ENCODE measurements around the gene VEPH1. TPM values are rescaled to one million over a fixed set of nuclear protein-coding genes. Genes with fewer than 3 reads are reported as not detected.

Gene VEPH1
- total and polyA plus RNA-seq, 12 donors, result 0.07 to 0.85 (median 0.56) TPM; not detected in 5

DNA sequence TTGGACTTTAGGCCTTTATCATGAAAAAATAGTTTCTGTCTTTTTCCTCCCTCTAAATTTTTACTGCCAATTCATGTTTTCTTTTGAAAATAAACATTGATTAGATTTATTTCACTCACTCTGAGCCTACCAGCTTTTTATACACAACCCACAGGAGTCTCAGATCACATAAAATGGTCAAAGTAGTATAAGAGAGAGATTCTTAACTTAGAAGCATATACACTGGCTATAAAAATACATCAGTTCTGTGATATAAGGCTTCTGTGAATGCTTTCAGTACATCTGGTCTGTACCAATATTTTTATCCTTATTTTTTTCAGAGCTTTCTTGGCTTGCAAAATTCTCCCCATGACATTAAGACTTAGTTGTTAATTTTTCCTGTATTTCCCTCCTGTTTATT lies 183.5 kb downstream of the VEPH1 start:
- TF ChIP-seq, protein P1, sequence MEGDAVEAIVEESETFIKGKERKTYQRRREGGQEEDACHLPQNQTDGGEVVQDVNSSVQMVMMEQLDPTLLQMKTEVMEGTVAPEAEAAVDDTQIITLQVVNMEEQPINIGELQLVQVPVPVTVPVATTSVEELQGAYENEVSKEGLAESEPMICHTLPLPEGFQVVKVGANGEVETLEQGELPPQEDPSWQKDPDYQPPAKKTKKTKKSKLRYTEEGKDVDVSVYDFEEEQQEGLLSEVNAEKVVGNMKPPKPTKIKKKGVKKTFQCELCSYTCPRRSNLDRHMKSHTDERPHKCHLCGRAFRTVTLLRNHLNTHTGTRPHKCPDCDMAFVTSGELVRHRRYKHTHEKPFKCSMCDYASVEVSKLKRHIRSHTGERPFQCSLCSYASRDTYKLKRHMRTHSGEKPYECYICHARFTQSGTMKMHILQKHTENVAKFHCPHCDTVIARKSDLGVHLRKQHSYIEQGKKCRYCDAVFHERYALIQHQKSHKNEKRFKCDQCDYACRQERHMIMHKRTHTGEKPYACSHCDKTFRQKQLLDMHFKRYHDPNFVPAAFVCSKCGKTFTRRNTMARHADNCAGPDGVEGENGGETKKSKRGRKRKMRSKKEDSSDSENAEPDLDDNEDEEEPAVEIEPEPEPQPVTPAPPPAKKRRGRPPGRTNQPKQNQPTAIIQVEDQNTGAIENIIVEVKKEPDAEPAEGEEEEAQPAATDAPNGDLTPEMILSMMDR (IDR thresholded peaks at IDR 0.05), result no peak
- H3K27ac ChIP-seq, result no peak overlapping the region
- no peak overlapping the region for H3K4me3 ChIP-seq
- DNase-seq (no peak), ATAC-seq (no peak)
- H3K9me3 ChIP-seq, result no peaks in the 10 kb centered on the region
- no peaks in the 10 kb centered on the region for H3K36me3 ChIP-seq
- intact Hi-C loops (cut with DNase I), result no loop called here
- no peaks in the 10 kb centered on the region for H3K4me1 ChIP-seq
- H3K27me3 ChIP-seq, result no peaks in the 10 kb centered on the region

DNA sequence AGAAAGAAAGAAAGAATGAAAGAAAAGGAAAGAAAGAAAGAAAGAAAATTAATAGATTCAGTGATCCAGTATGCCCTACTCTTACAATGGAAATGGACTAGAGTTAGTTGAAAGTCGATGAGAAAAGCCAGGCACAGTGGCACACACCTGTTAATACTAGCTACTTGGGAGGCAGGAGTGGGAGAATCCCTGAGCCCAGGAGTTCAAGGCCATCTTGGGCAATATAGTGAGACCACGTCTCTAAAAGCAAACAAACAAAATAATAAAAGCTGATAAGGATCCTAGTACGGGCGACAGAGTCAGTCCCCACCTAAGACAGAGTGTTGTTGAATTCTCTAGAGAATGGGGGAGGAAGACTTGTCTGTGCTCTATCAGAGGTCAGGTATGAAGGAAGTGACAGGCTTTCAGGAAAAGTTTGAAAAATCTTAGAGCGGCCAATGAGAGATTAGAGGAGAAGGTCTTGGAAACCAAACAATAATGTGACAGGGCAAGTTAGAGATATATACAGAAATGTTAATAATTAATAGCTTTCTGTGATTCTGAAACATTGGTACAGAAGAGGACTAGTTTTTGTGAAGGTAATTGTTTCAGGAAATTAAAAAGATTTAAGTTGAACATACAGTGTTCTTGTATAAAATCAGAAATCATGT lies 184.5 kb downstream of the VEPH1 start:
- Histone ChIP-seq H3K4me1 (no peaks in the 10 kb centered on the region), H3K36me3 (no peaks in the 10 kb centered on the region), H3K27me3 (no peaks in the 10 kb centered on the region), H3K27ac (no peak overlapping the region), H3K9me3 (no peaks in the 10 kb centered on the region), H3K4me3 (no peak overlapping the region)
- TF ChIP-seq, protein P1 (IDR thresholded peaks at IDR 0.05), result no peak
- DNase-seq (no peak), ATAC-seq (no peak)
- 69 to 72% methylated on average over 5 of the region's 5 CpGs for WGBS, 2 donors
- intact Hi-C loops (cut with DNase I), result no loop called here

DNA sequence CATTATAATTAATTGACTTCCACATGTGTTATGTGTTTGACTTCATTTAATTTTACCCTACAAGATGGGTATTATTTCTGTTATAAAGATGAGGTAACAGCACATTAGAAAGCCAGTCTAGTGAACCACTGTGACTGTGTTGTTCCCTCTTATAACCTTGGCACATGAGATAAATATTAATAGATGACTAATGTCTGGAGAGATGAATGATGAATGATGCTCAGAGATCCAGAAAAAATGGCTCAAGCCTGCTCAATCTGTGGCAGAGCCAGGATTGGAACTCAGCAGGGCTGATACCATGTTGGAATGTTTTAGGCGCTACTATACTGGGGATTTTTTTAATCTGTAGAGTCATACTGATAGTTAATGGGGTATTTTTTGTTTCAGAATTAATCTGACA lies 185.3 kb downstream of the VEPH1 start:
- Histone ChIP-seq H3K27me3 (no peaks in the 10 kb centered on the region), H3K27ac (no peak overlapping the region), H3K36me3 (no peaks in the 10 kb centered on the region), H3K4me3 (no peak overlapping the region), H3K4me1 (no peaks in the 10 kb centered on the region), H3K9me3 (no peaks in the 10 kb centered on the region)
- TF ChIP-seq, protein P1 (IDR thresholded peaks at IDR 0.05), result no peak
- intact Hi-C loops (cut with DNase I), result no loop called here
- 90 to 93% methylated on average over 1 of the region's 1 CpG for WGBS, 2 donors
- DNase-seq (no peak), ATAC-seq (peak in 1 of 8 donors; percentile 42)

DNA sequence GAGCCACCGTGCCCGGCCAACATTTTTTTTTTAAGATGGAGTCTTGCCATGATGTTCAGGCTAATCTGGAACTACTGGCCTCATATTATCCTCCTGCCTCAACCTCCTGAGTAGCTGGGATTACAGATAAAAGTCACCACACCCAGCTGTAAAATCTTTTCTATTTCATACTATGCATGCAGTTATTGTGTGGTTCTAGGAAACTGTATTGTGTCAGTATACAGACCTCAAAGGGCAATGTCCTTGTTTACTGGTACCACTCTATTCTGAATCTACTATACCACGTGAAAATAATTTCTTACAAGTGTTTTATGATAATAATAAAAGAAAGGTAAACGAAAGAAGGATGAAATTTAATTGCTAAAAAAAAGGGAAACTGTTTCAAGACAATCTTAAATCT lies 190.0 kb downstream of the VEPH1 start:
- no peaks in the 10 kb centered on the region for H3K27me3 ChIP-seq
- H3K4me1 ChIP-seq, result no peaks in the 10 kb centered on the region
- H3K4me3 ChIP-seq, result no peak overlapping the region
- ATAC-seq (no peak), DNase-seq (no peak)
- intact Hi-C loops (cut with DNase I), result no loop called here
- no peaks in the 10 kb centered on the region for H3K36me3 ChIP-seq
- H3K9me3 ChIP-seq, result no peaks in the 10 kb centered on the region
- 91 to 92% methylated on average over 4 of the region's 4 CpGs for WGBS, 2 donors
- TF ChIP-seq, protein P1 (IDR thresholded peaks at IDR 0.05), result no peak
- no peak overlapping the region for H3K27ac ChIP-seq
